ENCODE measurements around the gene ARMH4.

The ARMH4 gene

DNA sequence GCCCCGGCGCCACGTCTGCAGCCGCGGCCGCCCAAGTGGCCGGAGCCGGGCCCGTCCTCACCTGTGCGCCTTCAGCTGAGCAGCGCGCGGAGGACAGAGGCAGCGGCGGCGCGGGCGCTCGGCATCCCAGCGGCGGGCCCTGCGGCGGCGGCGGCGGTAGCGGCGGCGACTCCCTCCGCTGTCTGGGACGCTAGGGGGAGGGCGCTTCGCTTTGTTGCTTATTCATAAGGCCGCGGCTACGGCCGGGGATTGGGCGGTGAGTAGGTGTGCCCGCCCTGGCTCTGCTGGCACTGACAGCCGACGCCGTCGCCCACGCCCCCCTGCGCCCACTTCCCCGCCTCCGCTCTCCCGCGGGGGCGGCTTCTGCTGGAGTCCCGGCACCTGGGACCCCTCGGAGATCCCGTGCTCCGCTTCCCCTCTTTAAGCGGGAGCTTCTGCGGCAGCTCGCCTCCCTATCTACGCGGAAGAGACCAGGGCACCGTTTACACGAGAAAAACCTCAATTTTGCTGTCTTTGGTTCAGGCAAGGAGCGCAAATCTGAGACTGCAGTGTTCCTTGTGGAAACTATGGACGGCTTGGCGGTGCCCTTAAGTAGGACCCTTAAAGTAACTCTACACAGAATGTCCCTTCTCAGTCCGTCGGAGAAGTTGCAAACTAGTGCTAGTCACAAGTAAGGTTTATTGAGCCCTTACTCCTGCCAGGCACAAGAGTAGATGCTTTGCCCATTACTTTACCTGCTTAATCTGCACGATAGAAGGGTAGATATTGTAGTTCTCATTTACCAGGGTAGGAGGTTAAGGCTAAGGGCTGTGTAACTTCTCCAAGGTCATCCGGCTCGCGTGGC, at the start of gene ARMH4:
ARMH4 (minus strand) TSS at position 200 of the 844 bp plus-strand sequence. CDS start 12,855 bp downstream, outside the sequence.
- peak; percentile 70 for DNase-seq (ENCODE audit: low read depth)

- DNase-seq (ENCODE audit: low read depth) = no peak
These were observed 48.8 kb upstream of the ARMH4 start for GRCh38 chr14:58200846-58201245.

DNA sequence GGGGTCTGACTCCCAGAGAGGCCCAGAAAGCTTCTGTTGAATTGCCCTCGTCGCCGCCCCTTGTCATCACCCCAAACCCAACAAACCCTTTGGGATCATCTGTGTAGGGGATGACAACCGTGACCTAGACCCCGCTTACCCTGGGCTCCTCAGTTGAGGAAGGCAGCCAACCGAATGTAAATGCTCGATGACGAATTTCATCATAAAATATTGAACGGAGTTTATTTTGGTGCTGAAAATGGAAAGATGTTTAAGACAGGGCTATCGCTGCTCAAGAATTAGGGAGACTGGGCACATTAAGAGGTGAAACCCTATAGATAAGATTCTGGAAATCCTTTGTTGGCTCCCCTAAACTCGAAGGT, 48.4 kb upstream of the ARMH4 start:
- DNase-seq (ENCODE audit: low read depth) = no peak

DNA sequence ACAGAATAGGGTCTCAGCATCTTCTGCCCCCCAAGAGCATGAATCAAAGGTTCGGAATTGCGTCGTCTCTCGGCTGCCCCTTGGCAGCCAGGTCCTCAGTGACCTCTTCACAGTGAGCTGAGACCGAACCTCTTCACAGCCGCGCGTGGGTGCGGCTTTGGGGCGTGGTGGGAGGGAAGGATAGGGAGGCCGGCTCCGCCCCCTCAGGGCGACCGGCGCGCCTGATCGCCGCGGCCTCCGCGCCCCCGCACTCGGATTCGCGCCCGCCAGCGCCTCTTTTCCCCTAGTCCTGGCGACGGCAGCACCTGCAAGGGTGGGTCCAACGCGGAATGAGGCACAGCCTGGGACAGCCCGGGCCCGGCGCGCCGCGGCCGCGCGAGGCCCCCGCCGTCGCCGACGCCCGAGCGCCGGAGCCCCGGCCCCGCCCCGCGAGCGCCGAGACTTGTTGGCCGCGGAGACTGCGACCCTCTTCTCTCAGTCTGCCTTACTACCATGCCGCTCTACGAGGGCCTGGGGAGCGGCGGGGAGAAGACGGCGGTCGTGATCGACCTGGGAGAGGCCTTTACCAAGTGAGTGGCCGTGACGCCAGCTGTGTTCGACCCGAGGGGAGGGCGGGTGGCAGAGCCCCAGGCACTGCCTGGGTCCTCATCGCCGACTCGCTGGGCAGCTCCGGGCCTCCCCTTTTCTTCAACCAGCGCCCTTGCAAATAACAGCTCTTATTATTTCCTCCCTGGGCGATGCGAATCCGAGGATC, 47.9 kb upstream of the ARMH4 start, which contains the start of gene ACTR10:
ACTR10 (plus strand) TSS at position 424 of the 754 bp plus-strand sequence; CDS start at position 493, 69 bp downstream.
- DNase-seq (ENCODE audit: low read depth) = peak; percentile 58

DNA sequence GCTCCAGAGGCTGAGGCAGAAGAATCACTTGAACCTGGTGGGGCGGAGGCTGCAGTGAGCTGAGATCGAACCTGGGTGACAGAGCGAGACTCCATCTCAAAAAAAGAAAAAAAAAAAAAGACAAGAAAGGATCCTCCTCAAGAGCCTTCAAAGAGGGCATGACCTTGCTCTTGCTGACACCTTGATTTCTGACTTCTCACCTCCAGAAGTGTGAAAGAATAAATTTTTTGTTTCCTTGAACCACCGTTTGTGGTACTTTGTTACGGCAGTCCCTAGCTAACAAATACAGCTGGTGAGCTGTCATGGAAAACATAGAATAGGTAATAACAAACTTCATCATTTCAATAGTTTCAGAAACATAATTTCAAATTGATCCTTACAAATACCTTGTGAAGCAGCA, 46.1 kb upstream of the ARMH4 start:
- DNase-seq (ENCODE audit: low read depth) = no peak

DNA sequence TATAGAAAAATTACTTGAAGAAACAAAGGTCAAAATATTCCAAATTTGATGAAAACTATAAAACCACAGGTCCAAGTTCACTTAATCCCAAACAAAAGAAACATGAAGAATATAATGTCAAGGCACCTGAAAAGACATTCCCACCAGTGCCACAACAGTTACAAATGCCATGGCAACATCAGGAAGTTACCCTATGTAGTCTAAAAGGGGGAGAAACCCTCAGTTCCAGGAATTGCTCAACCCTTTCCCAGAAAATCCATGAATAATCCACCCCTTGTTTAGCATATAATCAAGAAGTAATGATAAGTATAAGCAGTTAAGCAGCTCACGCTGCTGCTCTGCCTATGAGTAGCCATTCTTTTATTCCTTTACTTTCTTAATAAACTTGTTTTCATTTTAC, 44.2 kb upstream of the ARMH4 start:
- no peak for DNase-seq (ENCODE audit: low read depth)

GRCh38 chr14:58193542-58193941, 41.5 kb upstream of the ARMH4 start:
- no peak for DNase-seq (ENCODE audit: low read depth)

DNA sequence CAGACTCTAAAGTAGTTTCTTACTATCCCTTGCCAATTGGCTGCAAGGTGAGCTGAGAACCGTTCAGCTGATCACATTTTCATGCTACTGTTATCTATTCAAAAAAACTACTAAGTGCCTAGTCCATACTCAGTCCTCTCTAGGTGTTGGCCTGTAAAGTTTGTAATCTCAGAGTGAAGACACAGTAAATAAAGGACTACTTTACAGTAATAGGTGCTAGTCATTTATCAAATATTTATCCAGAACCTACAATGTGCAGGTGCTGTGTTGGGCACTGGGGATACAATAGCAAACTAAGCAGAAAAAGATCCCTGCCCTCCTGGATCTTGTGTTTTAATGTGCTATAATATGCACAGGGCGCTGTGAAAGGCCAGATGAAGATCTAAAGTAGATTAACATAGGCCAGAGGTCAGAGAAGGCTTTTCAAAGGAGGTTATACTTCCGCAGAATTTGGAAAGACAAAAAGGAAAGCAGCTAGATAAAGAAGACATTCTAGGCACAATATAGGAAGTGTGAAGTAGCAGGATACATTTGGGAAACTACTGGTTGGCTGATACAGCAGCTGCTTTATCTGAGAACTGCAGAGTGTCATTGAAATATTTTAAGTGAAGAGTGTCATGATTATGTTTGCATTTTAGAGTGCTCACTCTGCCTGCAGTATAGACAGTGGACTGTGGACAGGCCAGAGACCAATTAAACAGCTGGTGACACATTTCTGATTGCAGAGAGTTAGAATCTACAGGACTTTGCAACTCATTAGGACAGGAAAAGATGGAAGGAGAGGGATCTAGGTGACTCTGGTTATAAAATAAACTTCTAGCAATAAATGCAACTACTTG, 40.0 kb upstream of the ARMH4 start:
- no peak for DNase-seq (ENCODE audit: low read depth)

DNA sequence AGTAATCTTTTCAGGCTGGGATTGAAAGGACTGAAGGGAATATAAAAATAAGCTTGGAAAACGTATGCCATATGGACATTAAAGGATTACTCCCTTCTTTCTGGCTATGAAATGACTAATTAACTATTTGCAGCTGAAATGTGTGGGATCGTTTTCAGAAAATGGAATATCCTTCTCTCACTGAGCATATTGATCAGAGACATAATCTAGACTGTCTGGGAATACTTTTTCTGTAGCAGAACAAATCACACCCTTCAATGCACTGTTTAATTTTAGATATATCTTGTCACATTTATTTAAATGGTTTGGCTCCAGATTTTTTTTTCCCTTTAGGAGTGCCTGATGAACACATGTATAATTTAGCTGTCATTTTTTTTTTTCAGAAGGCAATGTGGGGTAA, 37.2 kb upstream of the ARMH4 start:
- DNase-seq (ENCODE audit: low read depth) = no peak

DNA sequence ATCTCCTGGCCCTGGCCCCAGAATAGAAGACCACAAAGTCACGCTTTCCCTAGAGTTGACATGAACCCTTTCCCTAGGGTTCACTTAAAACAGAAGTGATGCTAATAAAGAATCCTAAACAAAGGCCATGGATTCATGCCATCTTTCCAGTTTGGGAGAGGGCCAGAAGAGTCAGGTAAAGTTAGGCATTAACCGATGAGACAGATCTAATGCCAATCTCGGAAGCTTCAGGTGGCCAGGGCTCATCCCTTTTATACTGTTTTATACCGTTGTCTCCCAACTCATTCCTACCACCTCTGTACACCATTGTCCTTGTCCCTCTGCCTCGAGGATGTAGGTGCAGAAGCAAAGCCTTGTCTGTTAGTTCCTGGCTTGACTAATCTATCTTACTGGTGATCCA, 25.1 kb upstream of the ARMH4 start:
- DNase-seq (ENCODE audit: low read depth) = no peak

DNA sequence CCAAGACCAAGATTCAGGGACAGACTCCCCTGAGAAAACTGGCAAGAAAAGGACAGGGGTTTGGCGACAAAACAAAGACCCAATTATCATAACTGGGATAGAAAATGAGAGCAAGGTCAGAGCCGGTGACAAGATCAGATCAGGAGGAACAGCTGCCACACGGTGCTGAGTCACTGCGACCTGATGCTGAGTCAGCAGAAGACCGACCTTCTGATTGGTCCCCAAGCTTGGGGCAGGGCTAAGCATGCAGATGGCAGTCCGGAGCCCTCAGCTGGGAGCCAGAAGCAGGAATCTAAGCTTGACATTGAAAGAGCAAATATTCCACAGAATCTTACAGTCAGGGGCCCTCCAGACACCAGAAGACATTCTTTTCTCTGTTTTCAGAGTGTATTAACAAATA, 19.1 kb upstream of the ARMH4 start:
- peak; percentile 78 for DNase-seq (ENCODE audit: low read depth)

DNA sequence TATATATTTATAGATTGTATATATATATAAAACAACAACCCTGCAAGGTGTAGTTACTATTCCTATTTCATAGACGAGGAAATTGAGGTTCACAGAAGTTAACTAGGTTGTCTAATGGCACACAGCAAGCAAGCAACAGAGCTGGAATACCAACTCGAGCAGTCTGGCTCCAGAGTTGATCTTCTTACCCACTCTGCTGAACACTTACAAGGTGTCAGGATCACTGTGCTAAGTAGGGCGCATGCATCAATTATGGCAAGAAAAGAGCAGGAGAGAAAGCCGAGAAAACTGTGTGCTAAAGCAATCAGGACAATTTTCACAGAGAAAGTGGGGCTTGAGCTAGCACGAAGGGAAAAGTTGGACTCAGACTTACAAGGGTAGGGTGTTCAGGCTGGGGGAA, 15.9 kb upstream of the ARMH4 start:
- no peak for DNase-seq (ENCODE audit: low read depth)

DNA sequence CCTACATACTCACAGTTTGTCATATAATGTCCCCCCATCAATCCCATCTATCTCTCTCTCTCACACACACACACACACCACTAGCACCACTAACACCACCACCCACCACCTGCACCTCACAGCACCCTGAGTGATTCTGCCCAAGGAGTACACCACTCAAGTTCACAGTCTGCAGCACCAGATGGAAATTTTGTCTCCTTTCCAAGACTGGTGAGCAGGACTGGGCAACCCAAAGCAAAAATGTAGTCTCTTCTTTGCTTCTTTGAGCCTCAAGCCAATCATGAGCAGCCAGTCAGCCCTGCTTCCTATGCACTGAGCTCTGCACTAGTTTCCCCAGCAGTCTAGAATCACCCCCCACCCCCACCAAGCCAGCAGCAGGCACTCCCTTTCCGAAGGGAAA, 15.0 kb upstream of the ARMH4 start:
- no peak for DNase-seq (ENCODE audit: low read depth)

- DNase-seq (ENCODE audit: low read depth) = peak; percentile 74
These were observed 14.3 kb upstream of the ARMH4 start for GRCh38 chr14:58166005-58166983.

DNA sequence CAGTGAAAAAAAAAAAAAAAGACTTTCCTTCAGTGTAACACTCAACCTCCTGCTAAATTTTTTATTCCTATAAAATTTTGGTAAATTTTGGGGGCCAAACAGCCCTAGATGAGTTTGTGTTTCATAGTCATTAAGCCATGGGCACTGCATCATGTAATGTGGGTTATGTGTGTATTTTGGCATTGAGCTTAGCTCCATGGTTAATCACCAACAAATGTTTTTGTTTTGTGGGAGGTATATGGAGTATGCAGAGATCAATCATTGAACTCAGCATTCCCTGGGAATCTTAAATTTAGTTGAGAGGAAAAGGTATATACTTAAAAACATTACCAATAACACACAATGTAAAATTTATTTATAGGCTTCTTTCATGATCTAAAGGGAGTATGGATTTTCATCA, 8.5 kb upstream of the ARMH4 start:
- no peak for DNase-seq (ENCODE audit: low read depth)

DNA sequence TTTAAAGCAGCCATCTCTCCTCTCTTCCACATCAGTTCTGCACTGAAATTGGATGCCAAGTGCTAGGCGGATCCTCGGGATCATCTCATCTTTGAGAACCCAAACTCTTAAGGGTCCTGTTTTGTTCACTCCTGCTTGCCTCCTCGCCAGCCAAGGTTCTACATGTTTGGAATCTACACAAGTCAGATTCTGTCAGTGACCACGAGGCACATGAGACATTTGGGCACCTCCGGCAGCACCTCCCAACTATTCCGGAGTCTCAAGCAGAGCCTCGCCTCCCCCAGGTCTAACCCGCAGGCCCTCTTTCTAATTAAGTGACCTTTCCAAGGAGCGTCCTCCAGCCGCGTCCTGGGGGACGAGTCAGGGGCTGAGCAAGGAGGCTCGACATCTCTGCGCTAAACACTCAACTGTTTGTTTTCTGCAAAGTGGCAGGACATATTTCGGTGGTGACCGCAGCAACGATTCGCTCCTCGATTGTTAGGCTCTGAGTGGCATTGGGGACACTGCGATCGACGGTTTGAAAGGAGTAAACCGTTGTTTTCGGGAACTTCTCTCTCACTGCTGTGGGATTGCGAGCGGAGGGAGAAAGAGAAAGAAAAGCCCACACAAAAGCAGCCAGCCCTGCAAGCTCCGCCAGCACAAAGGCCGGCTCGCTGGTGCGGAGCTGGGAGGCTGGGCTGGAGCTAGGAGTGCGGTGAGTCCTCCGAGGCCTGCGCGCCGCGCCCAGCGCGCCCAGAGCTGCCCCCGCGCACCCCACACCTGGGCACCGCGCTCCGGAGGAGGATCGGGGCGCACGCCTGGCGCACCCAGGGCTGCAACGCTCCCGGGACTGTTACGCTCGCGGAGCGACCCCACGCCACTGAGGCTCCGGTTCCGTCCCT, 640 bp downstream of the ARMH4 start:
- DNase-seq (ENCODE audit: low read depth) = peak; percentile 25

DNA sequence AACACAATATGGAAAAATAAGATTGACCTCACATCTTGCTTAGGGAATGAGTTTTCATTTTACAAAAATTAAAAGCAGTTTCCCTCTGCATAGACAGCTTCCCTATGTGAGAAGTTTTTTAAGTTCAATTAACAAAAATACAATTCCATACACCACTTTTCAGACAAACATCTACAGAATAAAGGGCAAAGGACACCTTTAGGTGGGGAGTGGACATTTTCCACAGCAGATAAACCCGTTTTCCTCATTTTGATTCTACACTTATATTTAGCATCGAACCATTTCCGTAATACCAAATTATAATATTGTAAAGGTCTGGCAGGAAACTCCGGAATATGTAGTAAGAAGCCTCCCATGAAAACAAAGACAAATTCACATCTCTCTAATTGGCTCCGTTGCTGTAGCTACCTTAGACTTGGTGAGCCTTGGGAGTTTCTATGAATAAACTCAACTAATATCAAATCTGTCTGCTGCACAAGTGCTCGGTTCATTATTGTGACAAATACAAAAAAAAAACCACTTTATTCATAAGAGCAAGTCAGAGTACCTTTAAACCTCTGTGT, 1.7 kb downstream of the ARMH4 start:
- DNase-seq (ENCODE audit: low read depth) = no peak

DNA sequence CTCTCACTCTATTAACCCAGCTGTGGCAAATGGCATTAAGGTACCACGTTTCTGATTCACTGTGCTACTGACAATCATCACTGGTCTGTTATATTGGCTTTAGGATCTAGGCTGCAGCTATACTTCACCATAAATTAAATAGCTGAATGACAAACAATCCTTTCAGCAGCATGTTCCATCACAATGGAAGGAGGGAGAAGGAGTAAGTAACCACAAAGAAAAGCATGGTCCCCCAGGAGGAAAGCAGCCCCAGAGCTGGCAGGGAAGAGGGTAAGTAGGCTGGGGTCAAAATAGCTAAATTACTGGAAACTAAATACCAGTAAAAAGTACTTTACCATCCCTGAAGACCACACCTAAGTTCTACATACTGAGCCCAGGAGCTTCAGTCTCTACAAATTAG, 2.8 kb downstream of the ARMH4 start:
- no peak for DNase-seq (ENCODE audit: low read depth)

DNA sequence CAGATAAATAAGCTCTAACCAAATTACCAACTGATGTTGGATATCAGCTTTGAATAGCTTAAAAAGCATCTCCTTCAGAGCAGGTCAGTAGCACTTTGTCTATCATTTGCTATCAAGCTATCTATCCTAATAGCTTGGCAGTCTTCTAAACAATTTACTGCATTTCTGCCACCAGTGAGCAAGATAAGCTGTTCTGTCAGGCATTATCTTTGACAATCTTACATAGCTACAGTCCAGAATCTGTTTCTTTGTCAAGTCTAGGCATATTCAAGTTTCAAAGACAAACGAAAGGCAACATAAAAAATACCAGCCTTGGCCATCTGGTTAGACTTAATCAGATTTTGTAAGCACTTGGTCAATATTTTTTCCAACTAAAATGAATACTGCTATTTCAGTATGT, 5.6 kb downstream of the ARMH4 start:
- DNase-seq (ENCODE audit: low read depth) = no peak

GRCh38 chr14:58145936-58146335, 6.1 kb downstream of the ARMH4 start:
- no peak for DNase-seq (ENCODE audit: low read depth)

Measured in amniotic epithelial cell (primary cell).